ENCODE measurements around the gene IL1A. TPM values are rescaled to one million over a fixed set of nuclear protein-coding genes. Genes with fewer than 3 reads are reported as not detected.

The IL1A gene
- total and polyA plus RNA-seq, 4 donors, result 1.1 to 15.5 (median 2.4) TPM

DNA sequence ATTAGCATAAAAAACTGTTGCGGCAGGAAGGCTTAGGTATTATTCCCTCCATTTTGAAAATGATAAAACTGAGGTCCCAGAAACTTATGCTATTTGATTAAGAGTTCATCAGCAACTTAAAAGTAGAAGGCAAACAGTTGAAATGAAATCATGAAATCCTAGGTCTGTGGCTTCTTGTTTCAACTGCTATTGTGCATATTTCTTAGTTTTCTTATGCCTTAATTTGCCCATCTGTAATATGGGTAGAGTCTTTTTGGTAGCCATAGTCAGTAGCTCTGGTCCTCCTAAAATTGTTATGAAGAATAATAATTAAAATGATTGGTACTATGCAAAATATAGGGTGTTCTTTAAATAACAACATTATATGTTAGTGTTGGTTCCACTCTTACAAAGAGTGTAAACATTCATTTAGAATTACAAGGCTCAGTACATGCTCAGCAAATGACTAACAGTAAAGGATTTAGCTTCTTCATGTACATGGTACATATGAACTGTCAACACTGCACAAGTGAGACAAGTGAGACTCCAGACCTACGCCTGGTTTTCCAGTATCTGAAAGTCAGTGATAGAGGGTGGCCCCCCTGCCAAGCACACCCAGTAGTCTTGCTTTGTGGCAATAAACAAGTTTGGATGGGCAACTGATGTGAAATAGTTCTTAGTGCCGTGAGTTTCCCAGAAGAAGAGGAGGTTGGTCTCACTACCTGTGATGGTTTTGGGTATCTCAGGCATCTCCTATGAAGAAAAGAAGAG is 9.6 kb downstream of the IL1A start:
- no peaks in the 10 kb centered on the region for H3K36me3 ChIP-seq (ENCODE audit: control insufficient read depth in 4 of 4, insufficient read depth in 4 of 4, low read length in 4 of 4)
- H3K4me3 ChIP-seq, result no peak overlapping the region
- H3K9me3 ChIP-seq (ENCODE audit: control insufficient read depth in 4 of 4, insufficient read depth in 3 of 4, low read length in 3 of 4), result no peaks in the 10 kb centered on the region
- no peak overlapping the region for H3K27ac ChIP-seq (ENCODE audit: low read depth in 1 of 2, low read length in 1 of 2)
- no peak overlapping the region for H3K9ac ChIP-seq (ENCODE audit: insufficient read depth in 1 of 2, low read length in 2 of 2)
- TF ChIP-seq, protein P1, sequence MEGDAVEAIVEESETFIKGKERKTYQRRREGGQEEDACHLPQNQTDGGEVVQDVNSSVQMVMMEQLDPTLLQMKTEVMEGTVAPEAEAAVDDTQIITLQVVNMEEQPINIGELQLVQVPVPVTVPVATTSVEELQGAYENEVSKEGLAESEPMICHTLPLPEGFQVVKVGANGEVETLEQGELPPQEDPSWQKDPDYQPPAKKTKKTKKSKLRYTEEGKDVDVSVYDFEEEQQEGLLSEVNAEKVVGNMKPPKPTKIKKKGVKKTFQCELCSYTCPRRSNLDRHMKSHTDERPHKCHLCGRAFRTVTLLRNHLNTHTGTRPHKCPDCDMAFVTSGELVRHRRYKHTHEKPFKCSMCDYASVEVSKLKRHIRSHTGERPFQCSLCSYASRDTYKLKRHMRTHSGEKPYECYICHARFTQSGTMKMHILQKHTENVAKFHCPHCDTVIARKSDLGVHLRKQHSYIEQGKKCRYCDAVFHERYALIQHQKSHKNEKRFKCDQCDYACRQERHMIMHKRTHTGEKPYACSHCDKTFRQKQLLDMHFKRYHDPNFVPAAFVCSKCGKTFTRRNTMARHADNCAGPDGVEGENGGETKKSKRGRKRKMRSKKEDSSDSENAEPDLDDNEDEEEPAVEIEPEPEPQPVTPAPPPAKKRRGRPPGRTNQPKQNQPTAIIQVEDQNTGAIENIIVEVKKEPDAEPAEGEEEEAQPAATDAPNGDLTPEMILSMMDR (IDR thresholded peaks at IDR 0.05; ENCODE audit: control extremely low read depth, extremely low read depth), result no peak
- ATAC-seq (ENCODE audit: insufficient read depth, low FRiP score) (no peak), DNase-seq (no peak)
- WGBS, 2 donors, result 96 to 97% methylated on average over 3 of the region's 3 CpGs
- no peaks in the 10 kb centered on the region for H3K27me3 ChIP-seq (ENCODE audit: control insufficient read depth in 3 of 3, insufficient read depth in 3 of 3, low read length in 2 of 3)
- H3K4me1 ChIP-seq (ENCODE audit: control insufficient read depth in 5 of 5, insufficient read depth in 5 of 5, low read length in 5 of 5), result no peaks in the 10 kb centered on the region

DNA sequence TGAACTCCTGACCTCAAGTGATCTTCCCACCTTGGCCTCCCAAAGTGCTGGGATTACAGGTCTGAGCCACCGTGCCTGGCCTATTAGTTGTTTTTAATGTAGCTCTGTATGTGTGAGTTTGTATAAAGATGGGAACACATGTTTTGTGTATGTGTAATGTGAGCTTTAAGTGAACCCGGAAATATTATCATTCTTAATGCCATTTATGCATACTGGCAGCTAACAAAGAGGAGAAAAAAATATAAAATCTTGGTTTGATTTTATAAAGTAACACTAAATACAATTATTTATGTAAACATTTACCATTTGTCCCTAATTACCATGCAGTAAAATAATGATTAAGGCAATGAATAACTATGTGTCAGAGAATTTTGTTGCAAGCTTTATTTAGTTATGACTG is 10.7 kb downstream of the IL1A start:
- no peaks in the 10 kb centered on the region for H3K27me3 ChIP-seq (ENCODE audit: control insufficient read depth in 3 of 3, insufficient read depth in 3 of 3, low read length in 2 of 3)
- 81 to 87% methylated on average over 2 of the region's 2 CpGs for WGBS, 2 donors
- no peak overlapping the region for H3K4me3 ChIP-seq
- H3K4me1 ChIP-seq (ENCODE audit: control insufficient read depth in 5 of 5, insufficient read depth in 5 of 5, low read length in 5 of 5), result no peaks in the 10 kb centered on the region
- TF ChIP-seq, protein P1 (IDR thresholded peaks at IDR 0.05; ENCODE audit: control extremely low read depth, extremely low read depth), result no peak
- DNase-seq (no peak), ATAC-seq (ENCODE audit: insufficient read depth, low FRiP score) (no peak)
- H3K36me3 ChIP-seq (ENCODE audit: control insufficient read depth in 4 of 4, insufficient read depth in 4 of 4, low read length in 4 of 4), result no peaks in the 10 kb centered on the region
- no peak overlapping the region for H3K27ac ChIP-seq (ENCODE audit: low read depth in 1 of 2, low read length in 1 of 2)
- H3K9me3 ChIP-seq (ENCODE audit: control insufficient read depth in 4 of 4, insufficient read depth in 3 of 4, low read length in 3 of 4), result no peaks in the 10 kb centered on the region
- H3K9ac ChIP-seq (ENCODE audit: insufficient read depth in 1 of 2, low read length in 2 of 2), result no peak overlapping the region

DNA sequence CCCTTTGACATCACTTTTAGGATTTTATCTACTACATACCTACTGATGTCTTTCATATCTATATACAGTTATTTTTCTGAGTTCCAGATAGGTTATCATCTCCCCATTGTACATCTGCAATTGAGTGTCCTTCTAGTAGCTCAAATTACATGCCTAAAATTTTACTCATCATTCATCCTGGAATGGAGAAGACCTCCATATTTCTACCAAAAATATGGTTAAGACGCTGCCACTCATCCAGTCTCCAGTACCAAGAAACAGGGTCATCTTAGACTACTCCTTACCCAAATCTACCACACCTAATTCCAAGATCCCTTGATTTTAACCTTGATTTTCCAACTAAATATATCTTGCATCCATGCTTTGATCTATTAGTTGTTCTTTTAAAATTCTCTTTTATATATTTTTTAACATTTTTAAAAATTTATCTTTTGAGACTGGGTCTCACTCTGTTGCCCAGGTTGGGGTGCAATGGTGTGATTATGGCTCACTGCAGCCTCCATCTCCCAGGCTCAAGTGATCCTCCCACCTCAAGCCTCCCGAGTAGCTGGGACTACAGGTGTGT is 11.3 kb downstream of the IL1A start:
- Histone ChIP-seq H3K4me3 (no peak overlapping the region), H3K9ac (ENCODE audit: insufficient read depth in 1 of 2, low read length in 2 of 2) (no peak overlapping the region), H3K36me3 (ENCODE audit: control insufficient read depth in 4 of 4, insufficient read depth in 4 of 4, low read length in 4 of 4) (no peaks in the 10 kb centered on the region), H3K4me1 (ENCODE audit: control insufficient read depth in 5 of 5, insufficient read depth in 5 of 5, low read length in 5 of 5) (no peaks in the 10 kb centered on the region), H3K27ac (ENCODE audit: low read depth in 1 of 2, low read length in 1 of 2) (no peak overlapping the region), H3K9me3 (ENCODE audit: control insufficient read depth in 4 of 4, insufficient read depth in 3 of 4, low read length in 3 of 4) (no peaks in the 10 kb centered on the region), H3K27me3 (ENCODE audit: control insufficient read depth in 3 of 3, insufficient read depth in 3 of 3, low read length in 2 of 3) (no peaks in the 10 kb centered on the region)
- TF ChIP-seq, protein P1 (IDR thresholded peaks at IDR 0.05; ENCODE audit: control extremely low read depth, extremely low read depth), result no peak
- DNase-seq (no peak), ATAC-seq (ENCODE audit: insufficient read depth, low FRiP score) (no peak)
- 41 to 66% methylated on average over 2 of the region's 2 CpGs for WGBS, 2 donors
